Measurements from ENCODE around the gene PES1. TPM values are rescaled to one million over a fixed set of nuclear protein-coding genes. Genes with fewer than 3 reads are reported as not detected.
"Not testable (repeated sequence)": the region's sequence is repeated elsewhere in the genome, so short reads cannot be mapped to it uniquely, and the experiment has no call there.

Gene PES1
- polyA plus RNA-seq, 3 donors: 32.2 to 36.6 (median 35.6) TPM

DNA sequence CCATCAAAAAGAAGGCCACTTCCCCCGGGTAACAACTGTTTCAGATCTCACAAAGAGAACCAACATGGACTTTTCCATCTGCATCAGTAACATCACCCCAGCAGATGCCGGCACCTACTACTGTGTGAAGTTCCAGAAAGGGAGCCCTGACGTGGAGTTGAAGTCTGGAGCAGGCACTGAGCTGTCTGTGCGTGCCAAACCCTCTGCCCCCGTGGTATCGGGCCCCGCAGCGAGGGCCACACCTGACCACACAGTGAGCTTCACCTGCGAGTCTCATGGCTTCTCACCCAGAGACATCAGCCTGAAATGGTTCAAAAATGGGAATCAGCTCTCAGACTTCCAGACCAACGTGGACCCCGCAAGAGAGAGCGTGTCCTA is 48.9 kb downstream of the PES1 start:
- no peak overlapping the region for H3K9ac ChIP-seq (ENCODE audit: insufficient read depth, low read length, poor library complexity, severe bottlenecking)
- H3K27ac Mint-ChIP-seq: no peak overlapping the region
- no peak for DNase-seq
- no peaks in the 10 kb centered on the region for H3K4me1 ChIP-seq (ENCODE audit: control insufficient read depth in 1 of 2, insufficient read depth in 2 of 2, low read length in 2 of 2)
- intact Hi-C loops (cut with micrococcal nuclease): no loop called here
- H3K36me3 Mint-ChIP-seq: peaks cover 0 to 3% of the 10 kb centered on the region in 2 donors
- H3K27me3 ChIP-seq (ENCODE audit: control insufficient read depth in 2 of 2, insufficient read depth in 2 of 2, low read length in 2 of 2): peaks cover 12 to 37% of the 10 kb centered on the region in 2 donors
- no peaks in the 10 kb centered on the region for H3K36me3 ChIP-seq (replicated peaks in 1 of 2; ENCODE audit: control insufficient read depth in 1 of 2, insufficient read depth in 2 of 2, low read length in 2 of 2)
- 85% methylated on average over 11 of the region's 12 CpGs for WGBS (ENCODE audit: insufficient coverage)
- no peak overlapping the region for H2AFZ ChIP-seq (ENCODE audit: insufficient read depth, low read depth, low read length, poor library complexity, severe bottlenecking)
- TF ChIP-seq, protein P1, sequence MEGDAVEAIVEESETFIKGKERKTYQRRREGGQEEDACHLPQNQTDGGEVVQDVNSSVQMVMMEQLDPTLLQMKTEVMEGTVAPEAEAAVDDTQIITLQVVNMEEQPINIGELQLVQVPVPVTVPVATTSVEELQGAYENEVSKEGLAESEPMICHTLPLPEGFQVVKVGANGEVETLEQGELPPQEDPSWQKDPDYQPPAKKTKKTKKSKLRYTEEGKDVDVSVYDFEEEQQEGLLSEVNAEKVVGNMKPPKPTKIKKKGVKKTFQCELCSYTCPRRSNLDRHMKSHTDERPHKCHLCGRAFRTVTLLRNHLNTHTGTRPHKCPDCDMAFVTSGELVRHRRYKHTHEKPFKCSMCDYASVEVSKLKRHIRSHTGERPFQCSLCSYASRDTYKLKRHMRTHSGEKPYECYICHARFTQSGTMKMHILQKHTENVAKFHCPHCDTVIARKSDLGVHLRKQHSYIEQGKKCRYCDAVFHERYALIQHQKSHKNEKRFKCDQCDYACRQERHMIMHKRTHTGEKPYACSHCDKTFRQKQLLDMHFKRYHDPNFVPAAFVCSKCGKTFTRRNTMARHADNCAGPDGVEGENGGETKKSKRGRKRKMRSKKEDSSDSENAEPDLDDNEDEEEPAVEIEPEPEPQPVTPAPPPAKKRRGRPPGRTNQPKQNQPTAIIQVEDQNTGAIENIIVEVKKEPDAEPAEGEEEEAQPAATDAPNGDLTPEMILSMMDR (IDR thresholded peaks at IDR 0.05): no peak
- H3K27ac ChIP-seq (ENCODE audit: low read depth in 1 of 2, low read length in 2 of 2): no peak overlapping the region
- no peaks in the 10 kb centered on the region for H4K20me1 ChIP-seq (ENCODE audit: insufficient read depth, low read length)
- peaks cover 41 to 46% (median 45%) of the 10 kb centered on the region in 3 donors for H3K27me3 Mint-ChIP-seq (ENCODE audit: low read depth in 3 of 3)
- peaks cover 0 to 3% (median 2%) of the 10 kb centered on the region in 7 donors for H3K9me3 Mint-ChIP-seq
- H3K4me3 ChIP-seq (replicated peaks in 1 of 3; ENCODE audit: low read depth in 2 of 3, low read length in 3 of 3): no peak overlapping the region
- H3K4me1 Mint-ChIP-seq: peaks cover 4% of the 10 kb centered on the region
- peak overlapping the region in 1 of 2 donors; percentile 78 for H3K4me3 Mint-ChIP-seq
- H3K9me3 ChIP-seq (replicated peaks in 1 of 2; ENCODE audit: control insufficient read depth in 1 of 2, insufficient read depth in 1 of 2, low read length in 2 of 2): no peaks in the 10 kb centered on the region
- no peaks in the 10 kb centered on the region for H3K79me2 ChIP-seq (ENCODE audit: insufficient read depth, low read length)
- no peak overlapping the region for H3K4me2 ChIP-seq (replicated peaks; ENCODE audit: extremely low read depth, low read length, poor library complexity, severe bottlenecking)

GRCh38 chr22:30541961-30542810 is 49.5 kb downstream of the PES1 start:
- Mint-ChIP-seq H3K36me3 (peaks cover 0 to 3% of the 10 kb centered on the region in 2 donors), H3K4me3 (peak overlapping the region in 1 of 2 donors; percentile 78), H3K4me1 (peaks cover 4% of the 10 kb centered on the region), H3K27ac (no peak overlapping the region), H3K9me3 (peaks cover 0 to 3% (median 2%) of the 10 kb centered on the region in 7 donors), H3K27me3 (ENCODE audit: low read depth in 3 of 3) (peaks cover 41 to 46% (median 45%) of the 10 kb centered on the region in 3 donors)
- no peak overlapping the region for H3K9ac ChIP-seq (ENCODE audit: insufficient read depth, low read length, poor library complexity, severe bottlenecking)
- intact Hi-C loops (cut with micrococcal nuclease): no loop called here
- H4K20me1 ChIP-seq (ENCODE audit: insufficient read depth, low read length): no peaks in the 10 kb centered on the region
- no peak overlapping the region for H3K4me3 ChIP-seq (replicated peaks in 1 of 3; ENCODE audit: low read depth in 2 of 3, low read length in 3 of 3)
- peak overlapping the region; percentile 35 for H2AFZ ChIP-seq (ENCODE audit: insufficient read depth, low read depth, low read length, poor library complexity, severe bottlenecking)
- no peak for DNase-seq
- no peaks in the 10 kb centered on the region for H3K4me1 ChIP-seq (ENCODE audit: control insufficient read depth in 1 of 2, insufficient read depth in 2 of 2, low read length in 2 of 2)
- WGBS (ENCODE audit: insufficient coverage): 3% methylated on average over 60 of the region's 64 CpGs
- no peak overlapping the region for H3K4me2 ChIP-seq (replicated peaks; ENCODE audit: extremely low read depth, low read length, poor library complexity, severe bottlenecking)
- no peaks in the 10 kb centered on the region for H3K36me3 ChIP-seq (replicated peaks in 1 of 2; ENCODE audit: control insufficient read depth in 1 of 2, insufficient read depth in 2 of 2, low read length in 2 of 2)
- TF ChIP-seq, protein P1 (IDR thresholded peaks at IDR 0.05): no peak
- no peaks in the 10 kb centered on the region for H3K9me3 ChIP-seq (replicated peaks in 1 of 2; ENCODE audit: control insufficient read depth in 1 of 2, insufficient read depth in 1 of 2, low read length in 2 of 2)
- no peak overlapping the region for H3K27ac ChIP-seq (ENCODE audit: low read depth in 1 of 2, low read length in 2 of 2)
- no peaks in the 10 kb centered on the region for H3K79me2 ChIP-seq (ENCODE audit: insufficient read depth, low read length)
- peaks cover 12 to 37% of the 10 kb centered on the region in 2 donors for H3K27me3 ChIP-seq (ENCODE audit: control insufficient read depth in 2 of 2, insufficient read depth in 2 of 2, low read length in 2 of 2)

DNA sequence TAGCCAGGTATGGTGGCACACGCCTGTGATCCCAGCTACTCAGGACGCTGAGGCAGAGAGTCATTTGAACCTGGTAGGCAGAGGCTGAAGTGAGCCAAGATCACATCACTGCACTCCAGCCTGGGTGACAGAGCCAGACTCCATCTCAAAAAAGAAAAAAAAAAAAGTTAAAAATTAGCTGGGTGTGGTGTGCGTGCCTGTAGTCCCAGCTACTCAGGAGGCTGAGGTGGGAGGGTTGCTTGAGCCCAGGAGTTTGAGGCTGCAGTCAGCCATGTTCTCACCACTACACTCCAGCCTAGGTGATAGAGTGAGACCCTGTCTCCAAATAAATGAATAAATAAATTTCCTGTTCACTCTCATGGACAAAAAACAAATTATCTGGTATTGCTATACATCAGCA is 50.2 kb downstream of the PES1 start:
- H3K36me3 Mint-ChIP-seq; H3K36me3 ChIP-seq (replicated peaks in 1 of 2; ENCODE audit: control insufficient read depth in 1 of 2, insufficient read depth in 2 of 2, low read length in 2 of 2); DNase-seq; H3K9me3 Mint-ChIP-seq; H3K4me3 ChIP-seq (replicated peaks in 1 of 3; ENCODE audit: low read depth in 2 of 3, low read length in 3 of 3); H3K27ac ChIP-seq (ENCODE audit: low read depth in 1 of 2, low read length in 2 of 2); intact Hi-C loops (cut with micrococcal nuclease); H3K9me3 ChIP-seq (replicated peaks in 1 of 2; ENCODE audit: control insufficient read depth in 1 of 2, insufficient read depth in 1 of 2, low read length in 2 of 2); H4K20me1 ChIP-seq (ENCODE audit: insufficient read depth, low read length); H3K9ac ChIP-seq (ENCODE audit: insufficient read depth, low read length, poor library complexity, severe bottlenecking); H3K4me1 Mint-ChIP-seq; H3K4me2 ChIP-seq (replicated peaks; ENCODE audit: extremely low read depth, low read length, poor library complexity, severe bottlenecking); H3K4me1 ChIP-seq (ENCODE audit: control insufficient read depth in 1 of 2, insufficient read depth in 2 of 2, low read length in 2 of 2); H3K79me2 ChIP-seq (ENCODE audit: insufficient read depth, low read length); H2AFZ ChIP-seq (ENCODE audit: insufficient read depth, low read depth, low read length, poor library complexity, severe bottlenecking): not testable (repeated sequence)
- Mint-ChIP-seq H3K4me3 (peak overlapping the region in 1 of 2 donors; percentile 71), H3K27me3 (ENCODE audit: low read depth in 3 of 3) (peaks cover 41 to 45% (median 45%) of the 10 kb centered on the region in 3 donors), H3K27ac (peak overlapping the region in 1 of 7 donors; percentile 3)
- peaks cover 12 to 37% of the 10 kb centered on the region in 2 donors for H3K27me3 ChIP-seq (ENCODE audit: control insufficient read depth in 2 of 2, insufficient read depth in 2 of 2, low read length in 2 of 2)
- WGBS (ENCODE audit: insufficient coverage): 86% methylated on average over 2 of the region's 3 CpGs
